H1 (cell line): Measurements from ENCODE around the gene DNAI1. TPM values are rescaled to one million over a fixed set of nuclear protein-coding genes. Genes with fewer than 3 reads are reported as not detected.

Experiments used
- CTCF ChIA-PET: fragments of 300-600 bp; sonication (Branson Sonifier 250); formaldehyde crosslinking; loops from one replicate; lab custom pipeline; 2021; ENCODE audit not compliant: partially characterized antibody; lab: Charles Lee
- POLR2A ChIA-PET: fragments of 300-600 bp; sonication (Branson Sonifier 250); formaldehyde crosslinking; loops from one replicate; lab custom pipeline; 2021; ENCODE audit warnings: inconsistent platforms; ENCODE audit not compliant: partially characterized antibody; lab: Charles Lee
- DNase-seq, 2 experiments: peaks; one replicate each; pipeline versions ENCODE4 v3.0.0 to v3.0.0-alpha.2; 2010 to 2022; ENCODE audit warnings: low spot score in 2 of 2, low read depth in 1 of 2, mixed read lengths in 1 of 2
- FAIRE-seq: peaks from 2 replicates; lab custom pipeline; 2011; peaks lifted over from hg19 to GRCh38; lab: Jason Lieb, UNC
- H2AFZ ChIP-seq: 2 replicates; pipeline ENCODE4 v1.8.1; 2012; ENCODE audit warnings: low read length, inconsistent platforms
- H2AK5ac ChIP-seq: 2 replicates; pipeline ENCODE4 v1.6.1; 2013; ENCODE audit warnings: low read depth, low read length
- H2BK120ac ChIP-seq: replicated peaks from 2 replicates; pipeline ENCODE3; 2013; ENCODE audit warnings: low read depth, low read length, inconsistent platforms
- H2BK12ac ChIP-seq: 2 replicates; pipeline ENCODE4 v1.6.1; 2013; ENCODE audit warnings: low read depth, low read length
- H2BK15ac ChIP-seq: 2 replicates; pipeline ENCODE4 v1.6.1; 2013; ENCODE audit warnings: low read length
- H2BK20ac ChIP-seq: 2 replicates; pipeline ENCODE4 v1.6.1; 2013; ENCODE audit warnings: low read length
- H2BK5ac ChIP-seq: 2 replicates; pipeline ENCODE4 v1.6.1; 2013; ENCODE audit warnings: low read depth, low read length
- H3K14ac ChIP-seq: 2 replicates; pipeline ENCODE4 v1.6.1; 2013; ENCODE audit warnings: inconsistent platforms; ENCODE audit not compliant: insufficient read length
- H3K18ac ChIP-seq: 2 replicates; pipeline ENCODE4 v1.6.1; 2013; ENCODE audit warnings: low read length; ENCODE audit errors: extremely low read depth
- H3K23ac ChIP-seq: 2 replicates; pipeline ENCODE4 v1.6.1; 2013; ENCODE audit warnings: inconsistent platforms; ENCODE audit not compliant: insufficient read length
- H3K23me2 ChIP-seq: 2 replicates; pipeline ENCODE4 v1.6.1; 2013; ENCODE audit warnings: low read depth, low read length
- H3K27ac ChIP-seq: 2 replicates; pipeline ENCODE4 v1.6.1; 2011; ENCODE audit warnings: low read depth, low read length, inconsistent platforms
- H3K27me3 ChIP-seq, 4 experiments: replicated peaks in 1 of 4; 1 replicate in 1 of 4; 2 replicates in 3 of 4; pipeline versions ENCODE4 v1.6.1 to v1.8.1; 2011 to 2013; ENCODE audit warnings: low read length in 3 of 4, mild to moderate bottlenecking in 3 of 4, inconsistent platforms in 2 of 4, mixed read lengths in 2 of 4, moderate library complexity in 1 of 4; ENCODE audit not compliant: control insufficient read depth in 3 of 4, insufficient read depth in 3 of 4; ENCODE audit errors: extremely low read depth in 1 of 4
- H3K36me3 ChIP-seq, 4 experiments: 2 replicates each; pipeline versions ENCODE4 v1.6.1 to v1.8.1; 2011 to 2013; ENCODE audit warnings: mild to moderate bottlenecking in 4 of 4, low read length in 3 of 4, moderate library complexity in 2 of 4, control low read depth in 1 of 4, inconsistent platforms in 1 of 4; ENCODE audit not compliant: insufficient read depth in 4 of 4, control insufficient read depth in 2 of 4
- H3K4ac ChIP-seq: replicated peaks from 2 replicates; pipeline ENCODE3; 2013; ENCODE audit warnings: low read length, low read depth, mixed read lengths, inconsistent platforms; ENCODE audit not compliant: insufficient read length
- H3K4me1 ChIP-seq, 4 experiments: replicated peaks in 1 of 4; 1 replicate in 1 of 4; 2 replicates in 3 of 4; pipeline versions ENCODE4 v1.6.1 to v1.8.1; 2011 to 2013; ENCODE audit warnings: low read length in 3 of 4, inconsistent platforms in 2 of 4, mixed read lengths in 1 of 4; ENCODE audit not compliant: insufficient read depth in 4 of 4, control insufficient read depth in 3 of 4
- H3K4me2 ChIP-seq, 2 experiments: 2 replicates each; pipeline versions ENCODE4 v1.6.1 to v1.8.1; 2011 to 2013; ENCODE audit warnings: low read depth in 2 of 2, low read length in 2 of 2, control low read depth in 1 of 2, inconsistent platforms in 1 of 2, mild to moderate bottlenecking in 1 of 2; ENCODE audit not compliant: insufficient read depth in 1 of 2
- H3K4me3 ChIP-seq, 4 experiments: fragments of 200-600, 300-600 bp in 1 of 4; sonication (generic), shearing (Covaris generic), sonication (Bioruptor Twin) in 1 of 4; 2 replicates each; pipeline versions ENCODE4 v1.5.1 to v1.8.1; 2011 to 2016; ENCODE audit warnings: low read length in 4 of 4, low read depth in 3 of 4, control low read depth in 2 of 4, inconsistent platforms in 2 of 4, mild to moderate bottlenecking in 2 of 4, mixed read lengths in 1 of 4, moderate library complexity in 1 of 4; ENCODE audit not compliant: insufficient read depth in 2 of 4; ENCODE audit errors: extremely low read depth in 1 of 4
- H3K56ac ChIP-seq: replicated peaks from 2 replicates; pipeline ENCODE3; 2013; ENCODE audit warnings: low read depth, mild to moderate bottlenecking, mixed read lengths, low read length, inconsistent platforms; ENCODE audit not compliant: insufficient read length
- H3K79me1 ChIP-seq: 2 replicates; pipeline ENCODE4 v1.6.1; 2013; ENCODE audit warnings: low read depth, low read length, control low read depth
- H3K79me2 ChIP-seq, 2 experiments: 2 replicates each; pipeline versions ENCODE4 v1.6.1 to v1.8.1; 2012 to 2013; ENCODE audit warnings: low read length in 2 of 2, mild to moderate bottlenecking in 2 of 2, inconsistent platforms in 1 of 2; ENCODE audit not compliant: insufficient read depth in 2 of 2, control insufficient read depth in 1 of 2
- H3K9ac ChIP-seq, 4 experiments: replicated peaks in 1 of 4; 1 replicate in 1 of 4; 2 replicates in 3 of 4; pipeline versions ENCODE4 v1.6.1 to v1.8.1; 2011 to 2013; ENCODE audit warnings: low read depth in 3 of 4, low read length in 3 of 4, control low read depth in 2 of 4, mild to moderate bottlenecking in 2 of 4, moderate library complexity in 2 of 4, inconsistent platforms in 1 of 4; ENCODE audit errors: extremely low read depth in 1 of 4
- H3K9me3 ChIP-seq, 2 experiments: 2 replicates each; pipeline versions ENCODE4 v1.6.1 to v1.8.1; 2012 to 2013; ENCODE audit warnings: mild to moderate bottlenecking in 2 of 2, moderate library complexity in 2 of 2, control low read depth in 1 of 2, inconsistent platforms in 1 of 2, low read depth in 1 of 2, low read length in 1 of 2, mixed read lengths in 1 of 2; ENCODE audit not compliant: insufficient read depth in 2 of 2
- H4K20me1 ChIP-seq, 2 experiments: replicated peaks in 1 of 2; 2 replicates each; pipeline versions ENCODE3 to v1.8.1; 2011 to 2013; ENCODE audit warnings: inconsistent platforms in 2 of 2, low read length in 2 of 2, mild to moderate bottlenecking in 1 of 2; ENCODE audit not compliant: insufficient read depth in 2 of 2, control insufficient read depth in 1 of 2
- H4K5ac ChIP-seq: 2 replicates; pipeline ENCODE4 v1.6.1; 2013; ENCODE audit warnings: low read length, low read depth, mixed read lengths, inconsistent platforms; ENCODE audit not compliant: insufficient read length
- H4K8ac ChIP-seq: 2 replicates; pipeline ENCODE4 v1.8.0; 2013; ENCODE audit warnings: mild to moderate bottlenecking, moderate library complexity, low read length, inconsistent platforms; ENCODE audit not compliant: insufficient read depth; ENCODE audit errors: extremely low read depth
- H4K91ac ChIP-seq: replicated peaks from 2 replicates; pipeline ENCODE3; 2013; ENCODE audit warnings: low read length, mixed read lengths, inconsistent platforms; ENCODE audit not compliant: insufficient read length
- BACH1 ChIP-seq: IDR thresholded peaks from 2 replicates; pipeline ENCODE4 v1.6.1; 2012; ENCODE audit warnings: low read length, improper control_type of control experiment
- GTF2F1 ChIP-seq: IDR thresholded peaks from 2 replicates; pipeline ENCODE4 v1.6.1; 2012; ENCODE audit warnings: low read depth, low read length, improper control_type of control experiment, borderline replicate concordance
- SIN3A ChIP-seq, 2 experiments: IDR thresholded peaks in 1 of 2; conservative IDR thresholded peaks in 1 of 2; 2 replicates each; pipeline ENCODE4 v1.6.1; 2011 to 2012; ENCODE audit warnings: low read length in 2 of 2, improper control_type of control experiment in 1 of 2, low read depth in 1 of 2, mild to moderate bottlenecking in 1 of 2
- SIRT6 ChIP-seq: IDR thresholded peaks from one replicate; pipeline ENCODE4 v1.7.1; 2012; ENCODE audit warnings: low read length, inconsistent platforms
- SP2 ChIP-seq: IDR thresholded peaks from 2 replicates; pipeline ENCODE4 v1.6.1; 2012; ENCODE audit warnings: mild to moderate bottlenecking, low read length, inconsistent platforms
- WGBS, 2 experiments: shearing (Covaris generic) in 1 of 2; methylation state at CpG; one replicate each; pipeline versions ENCODE4 v1.1.6 to v1.1.7; 2013 to 2015; ENCODE audit warnings: low lambda C conversion rate in 2 of 2, mixed read lengths in 2 of 2, inconsistent platforms in 1 of 2, low coverage in 1 of 2, missing lambda C conversion rate in 1 of 2; ENCODE audit not compliant: insufficient replicate concordance in 2 of 2, insufficient coverage in 1 of 2, insufficient read length in 1 of 2; ENCODE audit errors: extremely low coverage in 1 of 2, missing lambda C conversion rate in 1 of 2; 5-methylcytosine and 5-hydroxymethylcytosine counted together
- polyA plus RNA-seq, 7 experiments: library from polyadenylated mRNA; depleted of rRNA in 3 of 7; stranded (reverse) in 5 of 7; unstranded in 2 of 7; fragments of >200 nt in 5 of 7; fragments of 200-250 nt in 2 of 7; gene quantifications; 1 replicate in 5 of 7; 2 replicates in 1 of 7; 4 replicates in 1 of 7; pipeline versions ENCODE4 v1.2.1 to v1.2.3, GENCODE V29; 2011 to 2013; ENCODE audit warnings: missing spikeins in 2 of 7, mixed read lengths in 2 of 7
- total RNA-seq: library from RNA; stranded (reverse); fragmentation: NEBNext Ultra II Directional; extraction: Animal tissue kit (Norgen Biotek cat#: 25700); gene quantifications from 2 replicates; pipeline ENCODE4 v1.2.1, GENCODE V29; 2021

DNAI1 gene
- total and polyA plus RNA-seq, 2 of the 8 experiments (the other 6 are each of a cell fraction or from before 2014, with no cell fraction given) = 0.37 to 0.54 TPM

GRCh38 chr9:34491596-34491995 lies 33.0 kb downstream of the DNAI1 start:
- Histone ChIP-seq H3K27ac (no peak overlapping the region), H3K36me3 (no peaks in the 10 kb centered on the region), H3K14ac (no peak overlapping the region), H3K9me3 (no peaks in the 10 kb centered on the region), H3K79me1 (no peaks in the 10 kb centered on the region), H3K79me2 (no peaks in the 10 kb centered on the region), H2BK120ac (no peak overlapping the region), H3K23me2 (no peaks in the 10 kb centered on the region), H4K8ac (no peak overlapping the region), H3K4me2 (no peak overlapping the region), H3K9ac (no peak overlapping the region), H2BK12ac (no peak overlapping the region), H2BK5ac (no peak overlapping the region), H3K23ac (no peak overlapping the region), H4K20me1 (no peaks in the 10 kb centered on the region), H3K56ac (no peak overlapping the region), H2BK20ac (no peak overlapping the region), H3K27me3 (no peaks in the 10 kb centered on the region; a peak in 1 of 7 replicates), H2BK15ac (no peak overlapping the region), H3K4ac (no peak overlapping the region), H3K4me1 (no peaks in the 10 kb centered on the region), H3K18ac (no peak overlapping the region), H4K91ac (no peak overlapping the region), H3K4me3 (no peak overlapping the region), H4K5ac (no peak overlapping the region), H2AFZ (no peak overlapping the region), H2AK5ac (no peak overlapping the region)
- no peak for FAIRE-seq
- WGBS, 2 experiments = 59% methylated on average over 2 of the region's 2 CpGs; no CpG with 5 or more reads in 1 of the 2 experiments
- no peak for DNase-seq
- CTCF ChIA-PET = interaction anchor here (0.7 to 9.6 kb wide), 24 partner anchors 10 to 113 kb away, joined by 3 to 72 read pairs (median 6); no protein-coding TSS in a partner anchor
- POLR2A ChIA-PET = no interaction called here
- TF ChIP-seq SIRT6 (no peak), BACH1 (no peak), SIN3A (conservative IDR thresholded peaks at IDR 0.05 in 1 of 2, IDR thresholded peaks at IDR 0.05 in 1 of 2; ENCODE audit: low read depth in 1 of 2, low read length in 2 of 2) (no peak), SP2 (no peak), GTF2F1 (no peak)
